ENCODE results near the gene PFN3. TPM values are rescaled to one million over a fixed set of nuclear protein-coding genes. Genes with fewer than 3 reads are reported as not detected.

PFN3 gene, protein sequence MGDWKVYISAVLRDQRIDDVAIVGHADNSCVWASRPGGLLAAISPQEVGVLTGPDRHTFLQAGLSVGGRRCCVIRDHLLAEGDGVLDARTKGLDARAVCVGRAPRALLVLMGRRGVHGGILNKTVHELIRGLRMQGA
- not detected in 2 replicates for total RNA-seq (2014; rRNA removed; shearing (Covaris generic))

DNA sequence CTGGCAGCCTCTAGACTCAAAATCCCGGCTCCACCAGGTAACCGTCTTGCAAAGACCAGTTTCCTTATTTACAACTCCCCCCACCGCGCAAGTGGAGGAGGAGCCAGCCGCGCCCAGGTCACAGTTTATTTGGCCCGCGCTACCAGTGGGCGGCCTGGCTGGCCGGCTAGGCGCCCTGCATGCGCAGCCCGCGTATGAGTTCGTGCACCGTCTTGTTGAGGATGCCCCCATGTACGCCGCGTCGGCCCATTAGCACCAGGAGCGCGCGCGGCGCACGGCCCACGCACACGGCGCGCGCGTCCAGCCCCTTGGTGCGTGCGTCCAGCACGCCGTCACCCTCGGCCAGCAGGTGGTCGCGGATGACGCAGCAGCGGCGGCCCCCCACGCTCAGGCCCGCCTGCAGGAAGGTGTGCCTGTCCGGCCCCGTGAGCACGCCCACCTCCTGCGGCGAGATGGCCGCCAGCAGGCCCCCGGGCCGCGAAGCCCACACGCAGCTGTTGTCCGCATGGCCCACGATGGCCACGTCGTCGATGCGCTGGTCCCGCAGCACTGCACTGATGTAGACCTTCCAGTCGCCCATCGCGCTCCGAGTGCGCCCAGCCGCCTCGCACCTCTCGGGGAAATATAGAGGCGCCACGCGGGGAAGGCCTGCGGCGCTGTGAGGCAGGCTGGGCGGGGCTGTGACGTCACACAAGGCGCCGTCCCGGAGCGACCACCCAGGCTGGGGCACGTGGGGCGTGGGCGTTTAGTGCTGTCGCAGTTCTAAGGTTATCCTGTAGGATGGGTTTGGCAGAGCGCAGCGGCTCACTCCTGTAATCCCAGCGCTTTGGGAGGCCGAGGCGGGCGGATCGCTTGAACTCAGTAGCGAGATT, at the start of gene PFN3:
Gene PFN3 (minus strand): TSS at position 665 of the 872 bp plus-strand sequence. CDS start 85 bp downstream, at position 580.
- no peak for DNase-seq (ENCODE audit: low spot score)

GRCh38 chr5:177449140-177450061, 48.9 kb upstream of the PFN3 start:
- DNase-seq (ENCODE audit: low spot score), result no peak

DNA sequence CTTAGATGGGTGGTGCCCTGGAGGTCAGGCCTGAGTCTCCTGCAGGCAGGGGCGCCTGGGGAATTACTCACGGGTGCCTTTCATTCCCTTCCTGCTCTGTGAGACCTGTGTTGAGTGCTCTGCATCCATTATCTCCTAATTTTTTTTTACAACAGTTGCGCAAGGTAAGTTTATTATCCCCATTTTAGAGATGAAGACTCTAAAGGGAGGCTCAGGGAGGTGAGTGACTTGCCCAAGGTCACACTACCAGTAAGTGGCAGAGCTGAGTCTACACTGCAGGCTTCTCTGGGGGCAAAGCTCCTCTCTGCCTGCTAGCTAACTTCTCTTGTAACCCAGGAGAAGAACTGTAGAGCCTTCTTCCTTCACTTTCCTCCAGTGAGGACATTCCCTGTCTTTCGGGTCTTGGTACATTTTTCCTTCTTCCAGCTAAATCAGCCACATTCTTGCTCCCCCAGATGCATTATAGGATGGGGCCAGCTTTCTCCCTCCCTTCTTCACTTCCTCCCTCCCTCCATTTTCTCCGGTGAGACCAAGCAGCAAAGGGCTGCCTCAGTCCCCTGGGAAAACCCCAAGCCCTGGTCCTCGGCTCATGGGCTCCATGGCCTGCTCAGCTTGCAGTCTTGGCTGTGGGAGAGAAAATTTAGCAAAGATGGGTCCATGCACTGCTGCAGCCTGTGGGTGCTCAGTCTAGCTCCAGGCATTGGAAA, 47.9 kb upstream of the PFN3 start:
- DNase-seq (ENCODE audit: low spot score), result no peak

GRCh38 chr5:177447611-177448243, 47.3 kb upstream of the PFN3 start:
- peak; percentile 82 for DNase-seq (ENCODE audit: low spot score)

DNA sequence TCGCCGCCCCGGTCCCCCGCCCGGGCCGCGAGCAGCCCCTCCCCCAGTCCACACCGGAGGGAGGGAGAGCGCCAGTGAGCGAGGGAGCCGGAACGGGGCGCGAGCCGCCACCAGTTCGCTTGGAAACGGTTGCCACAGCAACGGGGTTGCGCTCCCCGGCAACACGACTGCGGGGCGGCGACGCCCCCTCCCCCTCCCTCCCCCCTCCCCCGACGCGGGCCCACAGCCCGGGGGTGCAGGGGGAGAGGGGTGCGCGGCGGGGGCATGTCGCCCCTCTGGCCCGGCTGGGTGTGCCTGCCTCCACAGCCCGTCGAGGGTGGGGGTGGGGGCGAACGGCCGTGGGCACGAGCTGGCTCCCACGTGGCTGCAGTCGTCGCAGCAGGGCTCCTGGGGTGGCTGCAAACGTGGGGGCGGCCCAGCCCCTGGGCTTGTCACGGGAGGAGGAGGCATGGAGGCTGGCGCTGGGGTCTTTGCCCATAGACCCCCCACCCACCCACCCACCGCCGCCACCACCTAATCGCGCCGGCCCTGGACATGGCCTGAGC, 46.7 kb upstream of the PFN3 start:
- DNase-seq (ENCODE audit: low spot score), result peak; percentile 79

GRCh38 chr5:177446200-177447065, 46.0 kb upstream of the PFN3 start, which contains the start of gene PRR7:
TSS of gene PRR7 (plus strand) at chr5:177446814. CDS start at chr5:177455068, 8,254 bp downstream.
- peak; percentile 81 for DNase-seq (ENCODE audit: low spot score)

- no peak for DNase-seq (ENCODE audit: low spot score)
These were observed 45.4 kb upstream of the PFN3 start for GRCh38 chr5:177445917-177446199.

GRCh38 chr5:177445052-177445916, 44.8 kb upstream of the PFN3 start:
- no peak for DNase-seq (ENCODE audit: low spot score)

- DNase-seq (ENCODE audit: low spot score), result no peak
These were observed 43.9 kb upstream of the PFN3 start for GRCh38 chr5:177444106-177445051.

GRCh38 chr5:177443144-177443983, 42.9 kb upstream of the PFN3 start:
- DNase-seq (ENCODE audit: low spot score), result no peak

- DNase-seq (ENCODE audit: low spot score), result no peak
These were observed 41.8 kb upstream of the PFN3 start for GRCh38 chr5:177442066-177442826.

DNA sequence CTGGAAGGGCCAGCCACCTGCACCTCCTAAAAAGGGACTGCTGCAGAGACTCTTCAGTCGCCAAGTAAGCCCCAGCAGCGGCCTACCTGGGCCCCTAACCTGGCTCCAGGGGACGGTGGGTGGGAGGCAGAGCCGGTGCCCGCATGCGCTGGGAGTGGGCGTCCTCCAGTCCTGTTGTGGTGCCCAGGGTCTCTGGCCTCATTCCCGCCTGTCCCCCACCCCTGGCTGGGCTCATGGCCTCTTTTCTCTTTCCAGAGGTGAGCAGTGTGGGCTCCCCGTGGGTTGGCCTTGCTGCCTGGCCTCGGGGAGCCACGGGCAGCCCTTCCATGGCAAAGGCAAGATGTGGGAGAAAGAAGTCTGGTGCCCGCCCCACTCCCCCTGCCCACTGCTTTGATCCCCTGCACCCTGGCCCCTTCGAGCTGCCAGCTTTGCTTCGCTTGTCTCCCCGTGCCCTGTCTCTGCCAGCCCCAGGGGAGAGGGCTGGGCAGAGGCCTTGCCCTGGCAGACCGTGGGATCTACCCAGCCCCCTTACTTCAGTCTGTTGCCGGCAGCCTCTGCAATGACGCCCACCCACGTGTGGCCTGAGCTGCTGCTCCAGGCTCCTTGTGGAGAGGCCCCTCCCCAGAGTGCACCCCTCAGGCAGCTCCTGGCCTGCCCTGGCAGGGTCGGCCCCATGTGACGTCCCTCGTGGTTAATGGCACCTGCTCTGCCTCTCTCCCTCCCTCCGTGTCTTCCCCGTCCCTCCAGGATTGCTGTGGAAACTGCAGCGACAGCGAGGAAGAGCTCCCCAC, 40.7 kb upstream of the PFN3 start:
- DNase-seq (ENCODE audit: low spot score), result no peak

- no peak for DNase-seq (ENCODE audit: low spot score)
These were observed 39.9 kb upstream of the PFN3 start for GRCh38 chr5:177440211-177440989.

DNA sequence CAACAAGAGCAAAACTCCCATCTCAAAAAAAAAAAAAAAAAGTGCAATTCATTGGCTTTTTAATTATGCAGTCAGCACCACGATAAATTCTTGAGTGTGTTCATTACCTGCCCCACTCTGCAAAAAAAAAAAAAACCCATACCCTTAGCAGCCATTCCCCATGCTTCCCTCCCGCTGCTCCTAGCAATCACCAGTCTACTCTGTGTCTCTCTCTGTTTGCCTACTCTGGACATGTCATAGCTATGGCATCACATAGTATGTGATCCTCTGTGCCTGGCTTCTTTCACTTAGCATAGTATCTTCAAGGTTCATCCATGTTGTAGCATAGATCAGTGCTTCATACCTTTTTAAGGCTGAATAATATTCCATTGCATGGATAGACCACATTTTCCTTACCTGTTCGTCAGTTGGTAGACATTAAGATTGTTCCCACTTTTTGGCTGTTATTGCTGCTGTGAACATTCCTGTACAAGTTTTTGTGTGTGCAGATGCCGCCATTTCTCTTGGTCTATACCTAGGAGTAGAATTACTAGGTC, 39.1 kb upstream of the PFN3 start:
- DNase-seq (ENCODE audit: low spot score), result no peak
